Bone marrow (tissue), 2 donors: Measurements from ENCODE around the gene LINGO4.

ENCODE experiments used
- DNase-seq, 2 donors: peaks; one replicate each; lab custom pipeline; 2025; lab: John Stamatoyannopoulos, UW

Gene LINGO4

DNA sequence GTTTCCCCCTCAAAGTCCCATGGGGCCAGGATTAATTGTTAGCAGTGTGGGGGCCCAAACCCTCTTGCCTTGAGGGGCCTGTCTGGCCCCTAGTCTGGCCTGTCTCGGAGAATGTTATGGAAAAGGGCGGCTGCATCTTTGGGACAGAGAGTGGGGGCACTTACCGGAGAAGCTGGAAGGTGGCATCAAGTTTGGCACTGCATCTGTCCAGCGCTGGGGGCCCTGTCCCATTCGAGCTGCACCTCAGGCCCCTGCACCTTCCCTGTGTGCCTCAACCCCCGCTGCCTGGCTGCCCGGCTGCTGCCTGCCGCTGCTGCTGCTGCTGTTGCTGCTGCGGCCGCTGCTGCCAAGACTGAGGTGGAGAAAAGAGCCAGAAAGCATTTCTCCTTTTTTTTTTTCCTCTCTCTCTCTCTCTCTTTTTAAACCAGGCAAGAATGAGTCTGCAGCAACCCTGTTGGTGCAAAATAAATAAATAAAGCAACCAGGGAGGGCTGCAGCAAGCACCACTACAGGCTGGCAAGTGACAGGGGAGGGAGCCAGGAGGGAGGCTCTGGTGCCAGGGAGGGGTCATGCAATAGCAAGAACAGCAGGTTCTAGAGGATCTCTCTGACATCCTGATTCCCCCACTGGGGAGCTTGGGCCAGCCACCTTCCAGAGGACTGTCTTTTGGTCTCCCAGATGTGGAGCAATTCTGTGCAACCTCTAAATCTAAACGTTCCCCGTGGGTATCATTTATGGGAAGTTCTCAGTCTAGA is at the start of gene LINGO4:
Gene LINGO4 (minus strand): TSS at position 354 of the 755 bp plus-strand sequence. CDS start 2,715 bp downstream, outside the sequence.
- DNase-seq = no peak

DNA sequence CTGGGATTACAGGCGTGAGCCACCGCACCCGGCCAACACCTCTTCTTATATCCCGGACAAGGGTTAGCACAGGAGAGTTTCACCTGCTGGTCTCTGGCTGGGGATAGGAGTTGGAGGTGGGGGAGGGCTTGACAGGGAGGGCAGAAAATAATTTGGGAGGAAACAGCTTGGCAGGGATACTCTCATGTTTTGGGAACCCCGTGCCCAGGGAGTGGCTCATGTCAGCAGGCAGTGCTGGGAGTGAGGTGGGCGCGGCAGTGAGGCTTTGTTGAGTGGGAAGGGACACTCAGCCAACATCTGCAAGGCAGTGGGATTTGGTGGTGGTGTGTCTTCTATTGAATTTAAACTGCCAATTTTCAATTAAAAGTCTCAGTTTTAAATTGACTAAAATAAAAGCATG is 49.4 kb upstream of the LINGO4 start:
- no peak for DNase-seq

DNA sequence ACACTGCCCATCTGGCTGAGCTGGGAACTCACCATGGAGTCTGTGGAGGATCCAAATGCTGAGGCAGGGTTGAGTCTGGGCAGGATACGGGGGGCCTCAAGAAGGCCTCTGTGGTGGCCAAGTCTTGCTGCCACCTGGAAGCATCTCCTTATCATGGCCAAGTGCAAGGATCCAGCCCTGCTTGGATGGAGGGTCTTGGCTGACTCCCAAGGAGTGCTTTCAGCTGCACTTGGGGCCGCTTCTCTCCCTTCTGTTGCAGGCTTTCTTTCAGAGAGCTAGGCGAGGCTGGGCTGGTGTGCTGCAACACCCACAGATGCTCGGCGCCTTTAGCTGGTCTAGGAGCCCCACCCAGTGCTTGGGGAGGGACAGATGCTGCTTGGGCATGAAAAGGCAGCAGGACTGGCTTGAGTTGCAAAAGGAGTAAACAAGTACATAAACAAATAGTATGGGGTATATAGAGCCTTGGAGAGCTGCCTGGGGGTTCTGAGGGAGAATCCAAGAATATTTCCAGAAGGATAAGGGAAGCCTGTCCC is 48.3 kb upstream of the LINGO4 start, which contains the start of gene THEM5:
Gene THEM5 (minus strand): TSS at position 302 of the 533 bp plus-strand sequence. CDS start 147 bp downstream, at position 155.
- DNase-seq = no peak

- DNase-seq = no peak
Observed at GRCh38 chr1:151852733-151853132, 47.5 kb upstream of the LINGO4 start.

DNA sequence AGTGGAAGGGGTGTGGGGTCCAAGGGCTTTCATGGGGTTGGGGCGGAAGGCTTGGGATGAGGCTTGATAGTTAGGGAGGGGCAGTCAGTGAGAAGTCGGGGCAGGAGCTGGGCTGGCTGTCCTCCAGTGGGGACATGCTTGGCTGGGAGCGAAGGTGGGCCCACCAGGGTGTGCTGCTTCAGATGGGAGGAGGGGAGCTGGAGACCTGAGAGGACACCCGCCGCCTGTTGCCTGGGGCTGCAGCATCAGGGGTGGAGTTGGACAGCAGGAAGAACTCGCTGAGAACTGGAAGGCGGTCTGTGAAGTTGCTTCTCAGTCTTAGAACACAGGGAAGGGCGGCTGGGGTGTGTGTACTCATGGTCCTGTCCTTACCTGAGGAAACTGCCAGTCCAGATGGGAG is 46.7 kb upstream of the LINGO4 start:
- DNase-seq = no peak

DNA sequence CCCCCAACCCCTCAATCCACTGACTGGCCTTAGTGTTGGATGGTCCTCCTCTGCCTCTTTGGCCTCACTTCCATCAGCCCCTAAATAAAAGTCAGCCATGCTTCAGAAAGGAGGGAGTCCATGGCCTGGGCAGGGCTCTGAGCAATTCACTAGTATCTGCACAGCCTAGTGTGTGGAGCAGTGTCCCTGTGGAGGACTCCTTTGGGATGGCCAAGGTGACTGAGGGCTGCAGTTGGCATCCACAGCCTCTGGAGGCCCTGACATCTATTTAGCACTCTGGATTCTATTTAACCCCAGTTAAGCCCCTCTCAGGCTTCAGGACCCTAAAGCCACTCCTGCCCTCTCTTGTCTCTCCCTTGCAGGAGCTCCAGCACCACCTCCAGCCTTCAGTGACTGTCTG is 44.7 kb upstream of the LINGO4 start:
- no peak for DNase-seq

- DNase-seq = no peak
Observed at GRCh38 chr1:151849126-151849525, 43.9 kb upstream of the LINGO4 start.

- no peak for DNase-seq
Observed at GRCh38 chr1:151847867-151848596, 42.8 kb upstream of the LINGO4 start.

GRCh38 chr1:151846686-151847237 is 41.5 kb upstream of the LINGO4 start:
- no peak for DNase-seq

GRCh38 chr1:151846062-151846568 is 40.9 kb upstream of the LINGO4 start:
- DNase-seq = no peak

GRCh38 chr1:151843398-151843797 is 38.2 kb upstream of the LINGO4 start:
- DNase-seq = no peak

DNA sequence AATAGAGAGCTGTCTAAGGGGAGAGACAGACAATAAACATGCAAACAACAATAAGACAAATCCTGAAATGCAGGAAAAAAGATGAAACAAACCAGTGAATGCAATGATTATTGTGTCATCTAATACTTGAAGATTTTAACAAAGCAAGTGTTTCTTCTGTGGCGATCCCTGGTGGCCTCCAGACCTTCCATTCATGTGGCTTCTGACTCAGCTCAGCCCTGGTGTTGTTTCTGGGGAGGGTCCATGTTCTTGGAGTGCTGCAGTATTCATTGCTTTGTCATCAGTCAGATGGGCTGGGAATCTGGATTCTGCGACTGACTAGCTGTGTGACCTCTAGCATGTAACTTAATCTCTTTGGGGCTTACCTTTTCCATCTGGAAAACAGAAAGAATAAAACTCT is 35.9 kb upstream of the LINGO4 start:
- no peak for DNase-seq

- no peak for DNase-seq
Observed at GRCh38 chr1:151840421-151840820, 35.2 kb upstream of the LINGO4 start.

DNA sequence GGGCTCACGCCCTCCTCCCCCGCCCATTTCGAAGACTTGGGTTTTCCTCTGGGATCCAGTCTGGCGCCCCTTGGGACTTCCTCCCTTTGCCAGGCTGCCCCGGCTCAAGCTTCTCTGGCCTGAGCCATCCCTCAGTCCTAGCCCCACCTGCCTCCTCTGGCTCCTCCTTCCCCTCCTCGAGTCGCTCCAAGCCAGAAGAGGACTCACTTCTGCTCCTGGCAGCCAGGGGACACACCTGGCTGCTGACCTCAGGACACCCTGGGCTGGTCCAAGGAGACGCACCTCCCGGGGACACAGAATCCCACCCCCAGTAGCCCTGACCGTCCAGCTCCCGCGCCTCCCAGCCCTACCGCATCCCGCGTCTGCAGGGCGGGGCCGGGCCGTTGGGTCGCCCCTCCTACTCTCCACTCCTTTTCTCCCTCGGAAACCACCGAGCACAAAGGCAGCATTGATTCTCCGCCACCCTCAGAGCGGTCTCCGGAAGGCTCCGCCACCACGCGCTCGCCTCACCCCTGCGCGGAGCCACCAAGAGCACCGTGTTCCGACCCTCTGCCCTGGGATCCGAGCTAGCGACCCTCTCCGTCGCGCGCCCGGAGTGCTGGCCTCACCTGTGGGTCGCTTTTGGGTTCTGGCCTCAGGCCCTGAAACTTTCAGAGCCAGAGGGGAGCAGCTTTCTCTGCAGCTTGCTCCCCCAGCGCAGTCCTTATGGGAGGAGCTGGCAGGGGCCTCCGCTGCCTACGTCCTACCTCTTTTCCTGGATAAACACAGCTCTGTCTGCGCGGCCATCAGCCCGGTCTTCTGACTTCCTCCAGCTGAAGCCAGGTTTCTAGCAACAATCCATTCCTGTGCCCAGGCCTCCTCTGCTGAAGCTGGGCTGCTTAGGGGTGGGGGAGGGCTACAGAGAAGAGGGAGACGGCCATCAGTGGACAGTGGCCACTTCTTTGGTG is 34.5 kb upstream of the LINGO4 start, which contains the start of gene C2CD4D:
Gene C2CD4D (minus strand): TSS at position 364 of the 947 bp plus-strand sequence. CDS start 831 bp downstream, outside the sequence.
- DNase-seq = no peak

DNA sequence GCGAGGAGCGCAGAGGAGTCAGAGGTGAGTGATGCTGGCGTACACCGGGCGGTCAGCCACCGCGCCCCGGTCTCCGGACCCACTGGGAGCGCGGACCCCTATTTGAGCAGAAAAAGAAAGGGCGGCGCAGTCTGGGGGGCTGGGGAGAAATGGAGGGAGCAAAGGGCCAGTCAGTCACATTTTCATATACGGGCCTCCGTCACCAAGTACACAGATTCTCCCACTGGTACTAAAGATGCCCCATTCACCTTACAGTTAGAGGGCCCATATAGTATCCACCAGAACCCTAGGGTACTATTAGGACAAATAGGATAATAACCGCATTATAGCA is 33.8 kb upstream of the LINGO4 start:
- no peak for DNase-seq

- no peak for DNase-seq
Observed at GRCh38 chr1:151838222-151839081, 33.2 kb upstream of the LINGO4 start.

DNA sequence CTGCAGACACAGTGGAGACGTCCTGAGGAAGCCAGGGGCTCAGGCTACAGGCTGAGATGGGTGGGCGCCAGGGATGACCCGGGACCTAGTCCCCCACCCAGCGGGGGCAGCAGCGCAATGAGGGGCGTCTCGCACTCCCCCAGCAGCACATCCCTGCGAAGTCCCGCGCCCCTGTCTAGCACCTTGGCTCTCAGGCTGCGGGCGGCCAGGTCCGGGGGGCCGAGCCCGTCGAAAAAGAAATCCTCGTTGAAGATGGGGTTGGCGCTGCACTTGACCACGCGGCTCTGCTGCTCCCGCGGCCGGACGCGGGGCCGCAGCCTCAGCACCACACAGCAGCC is 32.6 kb upstream of the LINGO4 start:
- DNase-seq = no peak

DNA sequence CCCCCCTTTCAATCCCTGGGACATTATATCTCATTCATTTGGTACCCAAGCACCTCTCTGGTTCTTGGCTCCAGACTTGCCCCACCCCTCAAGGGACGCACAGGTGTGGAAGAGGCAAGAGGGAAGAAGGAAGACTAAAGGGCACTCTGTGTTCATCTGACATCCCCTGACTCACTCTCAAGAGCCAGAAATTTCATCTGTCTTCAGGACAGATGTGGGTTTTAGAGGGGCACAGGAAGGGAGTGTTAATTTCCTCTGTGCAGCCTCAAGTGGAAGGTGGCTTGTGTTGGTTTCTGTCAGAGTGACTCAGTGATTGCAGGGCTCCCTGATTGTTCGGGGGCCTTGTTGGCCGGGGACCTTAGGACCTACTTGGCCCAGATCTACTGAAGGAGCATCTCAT is 32.0 kb upstream of the LINGO4 start:
- DNase-seq = no peak

- no peak for DNase-seq
Observed at GRCh38 chr1:151835596-151835995, 30.4 kb upstream of the LINGO4 start.

DNA sequence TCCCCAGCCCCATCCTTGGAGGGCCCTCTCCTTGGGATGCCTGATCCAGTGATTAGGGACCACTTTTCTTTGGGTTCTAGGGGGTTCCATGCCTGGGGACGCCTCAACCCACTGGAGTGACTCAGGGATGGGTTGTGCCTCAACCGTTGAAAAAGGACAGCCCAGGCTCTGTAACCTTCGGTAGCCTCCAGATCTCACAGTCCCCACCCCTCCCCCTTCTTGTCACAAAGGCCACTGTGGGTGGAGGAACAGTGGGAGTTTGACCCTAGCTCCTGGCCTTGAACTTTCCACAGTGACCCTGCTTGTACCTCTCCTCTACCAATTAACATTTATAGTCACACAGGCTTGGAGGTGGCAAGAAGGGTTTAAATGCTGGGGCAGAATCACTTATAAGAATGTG is 29.0 kb upstream of the LINGO4 start:
- DNase-seq = no peak
